HepG2 (cell line): ENCODE data around the gene RBP2. TPM values are rescaled to one million over a fixed set of nuclear protein-coding genes. Genes with fewer than 3 reads are reported as not detected.

Experiments
- ATAC-seq: fragments of 200-7000 bp; cut with Tn5 transposase; 3 replicates; pipeline ENCODE4 v1.9.1; 2020; ENCODE audit warnings: mild to moderate bottlenecking, moderate library complexity
- Bru-seq: library from RNA; stranded (reverse); fragments of 400-500 nt; gene quantifications from one replicate; lab custom pipeline; 2021; lab: Mats Ljungman, UMichigan
- BruChase-seq, 2 experiments: library from RNA; stranded (reverse); fragments of 400-500 nt; gene quantifications; one replicate each; lab custom pipeline; 2021; lab: Mats Ljungman, UMichigan
- BruUV-seq: library from RNA; stranded (reverse); fragments of 400-500 nt; replicated peaks from 2 replicates; lab custom pipeline; 2021; lab: Mats Ljungman, UMichigan
- CTCF ChIA-PET: fragments of 300-600 bp; formaldehyde crosslinking; extraction: SDS; loops from one replicate; lab custom pipeline; 2021; ENCODE audit warnings: low total read pairs, inconsistent platforms, low intra/inter-chr PET ratio; lab: Yijun Ruan, JAX
- POLR2A ChIA-PET: fragments of 350-600 bp; sonication (Branson Sonifier 250); formaldehyde crosslinking; loops from one replicate; lab custom pipeline; 2020; ENCODE audit warnings: antibody characterized with exemption, inconsistent platforms; lab: Yijun Ruan, JAX
- DNase-seq: peaks from one replicate; pipeline ENCODE4 v3.0.0-alpha.2; 2015; ENCODE audit warnings: low spot score
- FAIRE-seq: peaks from 3 replicates; lab custom pipeline; 2011; peaks lifted over from hg19 to GRCh38; lab: Jason Lieb, UNC
- H2AFZ ChIP-seq: one replicate; pipeline ENCODE4 v1.6.1; 2011; ENCODE audit warnings: low read length, inconsistent platforms
- H3K27ac ChIP-seq: fragments of 300-600 bp; 3 replicates; pipeline ENCODE4 v1.8.0; 2011; ENCODE audit warnings: mixed run types, mild to moderate bottlenecking, mixed read lengths, low read length, inconsistent platforms; ENCODE audit not compliant: insufficient read depth; ENCODE audit errors: extremely low read length
- H3K27me3 ChIP-seq, 2 experiments: fragments of 200-600 bp in 1 of 2; 2 replicates in 1 of 2; 3 replicates in 1 of 2; pipeline versions ENCODE4 v1.6.0 to v1.8.0; 2011; ENCODE audit warnings: low read length in 2 of 2, mild to moderate bottlenecking in 2 of 2, moderate library complexity in 2 of 2, inconsistent platforms in 1 of 2; ENCODE audit not compliant: insufficient read depth in 2 of 2, control insufficient read depth in 1 of 2
- H3K36me3 ChIP-seq, 2 experiments: fragments of 200-600 bp in 1 of 2; replicated peaks in 1 of 2; 2 replicates in 1 of 2; 3 replicates in 1 of 2; pipeline versions ENCODE4 v1.5.1 to v1.8.0; 2011; ENCODE audit warnings: low read length in 2 of 2, inconsistent platforms in 1 of 2; ENCODE audit not compliant: insufficient read depth in 2 of 2, control insufficient read depth in 1 of 2
- H3K4me1 ChIP-seq: 2 replicates; pipeline ENCODE4 v1.5.1; 2012; ENCODE audit warnings: low read length, inconsistent platforms; ENCODE audit not compliant: insufficient read depth
- H3K4me2 ChIP-seq: 2 replicates; pipeline ENCODE4 v1.6.0; 2011; ENCODE audit warnings: low read depth, low read length, inconsistent platforms
- H3K4me3 ChIP-seq, 3 experiments: fragments of 200-600 bp in 1 of 3; sonication (generic), shearing (Covaris generic) in 1 of 3; replicated peaks in 1 of 3; 2 replicates each; pipeline ENCODE4 v1.5.1; 2011 to 2016; ENCODE audit warnings: low read length in 3 of 3, inconsistent platforms in 2 of 3, low read depth in 2 of 3, mild to moderate bottlenecking in 2 of 3, control low read depth in 1 of 3, mixed read lengths in 1 of 3; ENCODE audit not compliant: insufficient read depth in 1 of 3
- H3K79me2 ChIP-seq: one replicate; pipeline ENCODE4 v1.6.1; 2011; ENCODE audit warnings: low read length, inconsistent platforms; ENCODE audit not compliant: insufficient read depth
- H3K9ac ChIP-seq: 2 replicates; pipeline ENCODE4 v1.6.0; 2011; ENCODE audit warnings: mild to moderate bottlenecking, low read depth, low read length, inconsistent platforms; ENCODE audit not compliant: insufficient read depth
- H3K9me3 ChIP-seq: 2 replicates; pipeline ENCODE4 v1.5.1; 2012; ENCODE audit warnings: mild to moderate bottlenecking, low read length
- H4K20me1 ChIP-seq: 2 replicates; pipeline ENCODE4 v1.6.0; 2011; ENCODE audit warnings: inconsistent platforms, mild to moderate bottlenecking, low read length, moderate library complexity; ENCODE audit not compliant: insufficient read depth
- HNF4A ChIP-seq: sonication (generic); formaldehyde crosslinking; IDR thresholded peaks from 2 replicates; pipeline ENCODE4 v1.4.0; 2020; ENCODE audit warnings: missing genetic modification reagents
- NFRKB ChIP-seq: fragments of 450-650 bp; IDR thresholded peaks from 2 replicates; pipeline ENCODE4 v1.6.1; 2017
- U2AF1 ChIP-seq: fragments of 200-400 bp; formaldehyde crosslinking; optimal IDR thresholded peaks from 2 replicates; pipeline ENCODE3; 2017; ENCODE audit warnings: mild to moderate bottlenecking, low read depth, low read length
- ZNF564 ChIP-seq: sonication (generic); formaldehyde crosslinking; IDR thresholded peaks from 2 replicates; pipeline ENCODE4 v1.8.1; 2023; ENCODE audit warnings: mild to moderate bottlenecking, missing genetic modification reagents
- ZNF670 ChIP-seq: sonication (generic); formaldehyde crosslinking; IDR thresholded peaks from 2 replicates; pipeline ENCODE4 v1.8.0; 2022; ENCODE audit warnings: mild to moderate bottlenecking, missing genetic modification reagents, borderline replicate concordance
- WGBS: methylation state at CpG from one replicate; pipeline ENCODE4 v1.1.6; 2017; ENCODE audit warnings: low lambda C conversion rate; 5-methylcytosine and 5-hydroxymethylcytosine counted together
- in situ Hi-C: cut with HindIII; loops from 2 replicates; pipeline ENCODE4 v1.10.0; 2017; ENCODE audit warnings: low pct_unique_long_range_greater_than_20kb; ENCODE audit not compliant: extremely low pct_ligation_motif_present
- intact Hi-C: fragments of 100-400 bp; cut with micrococcal nuclease; formaldehyde crosslinking; loops from one replicate; pipeline ENCODE4 v1.10.0; 2022; ENCODE audit not compliant: unreplicated experiment
- long read RNA-seq, 2 experiments: library from RNA in 1 of 2; library from polyadenylated mRNA in 1 of 2; stranded (forward) in 1 of 2; unstranded in 1 of 2; transcript quantifications; one replicate each; pipeline ENCODE4 v2.0.0, GENCODE V29; 2019 to 2022
- polyA minus RNA-seq, 3 experiments: library from RNA; depleted of rRNA, polyadenylated mRNA; stranded (reverse); fragments of >200 nt; gene quantifications; 2 replicates each; pipeline ENCODE4 v1.2.3, GENCODE V29; 2011; ENCODE audit warnings: low replicate concordance in 1 of 3
- polyA plus RNA-seq, 8 experiments: library from polyadenylated mRNA; depleted of rRNA in 3 of 8; stranded (reverse) in 7 of 8; unstranded in 1 of 8; fragments of >200 nt; fragmentation: Illumina TruSeq in 4 of 8; extraction: Trizol in 4 of 8; gene quantifications; 2 replicates each; pipeline versions ENCODE4 v1.2.1 to v1.2.3, GENCODE V29; 2011 to 2016; ENCODE audit warnings: low read depth in 4 of 8, missing spikeins in 1 of 8, mixed read lengths in 1 of 8; ENCODE audit not compliant: insufficient read depth in 1 of 8
- total RNA-seq, 5 experiments: library from RNA; depleted of rRNA; stranded (reverse); fragments of >200 nt; fragmentation: Illumina TruSeq; extraction: Trizol; gene quantifications; 2 replicates each; pipeline ENCODE4 v1.2.3, GENCODE V29; 2016; ENCODE audit warnings: low read depth in 1 of 5

RBP2 gene
- 2.5 TPM in 2 replicates for total RNA-seq (2016; rRNA removed; fragmentation: Illumina TruSeq; extraction: Trizol)
- 1.1 and 1.7 TPM in 2 replicates for total RNA-seq (2016; cell fraction: cytosol; rRNA removed; fragmentation: Illumina TruSeq; extraction: Trizol; ENCODE audit: low read depth)
- total RNA-seq (2016; cell fraction: insoluble cytoplasmic fraction; rRNA removed; fragmentation: Illumina TruSeq; extraction: Trizol), result 1.5 and 3.8 TPM in 2 replicates
- 1.3 and 1.7 TPM in 2 replicates for total RNA-seq (2016; cell fraction: membrane; rRNA removed; fragmentation: Illumina TruSeq; extraction: Trizol)
- 1.4 and 1.9 TPM in 2 replicates for total RNA-seq (2016; cell fraction: nucleus; rRNA removed; fragmentation: Illumina TruSeq; extraction: Trizol)
- 0.17 TPM in 1 of 2 replicates, not detected in the other for polyA plus RNA-seq (2011; rRNA removed)
- polyA plus RNA-seq (2011; cell fraction: cytosol; rRNA removed), result 0.21 and 0.88 TPM in 2 replicates
- not detected in 2 replicates for polyA plus RNA-seq (2011; cell fraction: nucleus; rRNA removed)
- polyA plus RNA-seq (2012), result 0.53 and 1.5 TPM in 2 replicates
- 1.5 and 2.0 TPM in 2 replicates for polyA plus RNA-seq (2016; cell fraction: cytosol; fragmentation: Illumina TruSeq; extraction: Trizol; ENCODE audit: low read depth)
- 4.0 and 5.3 TPM in 2 replicates for polyA plus RNA-seq (2016; cell fraction: insoluble cytoplasmic fraction; fragmentation: Illumina TruSeq; extraction: Trizol; ENCODE audit: low read depth)
- 1.2 and 3.3 TPM in 2 replicates for polyA plus RNA-seq (2016; cell fraction: membrane; fragmentation: Illumina TruSeq; extraction: Trizol; ENCODE audit: low read depth)
- 1.2 and 2.1 TPM in 2 replicates for polyA plus RNA-seq (2016; cell fraction: nucleus; fragmentation: Illumina TruSeq; extraction: Trizol; ENCODE audit: insufficient read depth, low read depth)
- not detected in 2 replicates for polyA minus RNA-seq (2011; rRNA and poly(A)+ RNA removed; ENCODE audit: low replicate concordance)
- polyA minus RNA-seq (2011; cell fraction: cytosol; rRNA and poly(A)+ RNA removed), result not detected in 2 replicates
- not detected in 2 replicates for polyA minus RNA-seq (2011; cell fraction: nucleus; rRNA and poly(A)+ RNA removed)
- Bru-seq, nascent RNA, result percentile 24 among the genes with signal in this experiment
- percentile 19 among the genes with signal in this experiment for BruChase-seq, experiment 1, labeled RNA remaining after a 6-hour chase
- BruChase-seq, experiment 2, labeled RNA remaining after a 2-hour chase, result percentile 18 among the genes with signal in this experiment
- long read RNA-seq, experiment 1, partial matches to known transcripts, result 0 of 1 reads
- long read RNA-seq, experiment 1, other reads (novel, unspliced or antisense), result 0 of 1 reads
- long read RNA-seq, experiment 2, transcript RBP2-201 (4 exons, 694 nt), result major isoform, 6 of 7 reads
- long read RNA-seq, experiment 2, partial matches to known transcripts, result 0 of 7 reads
- long read RNA-seq, experiment 2, other reads (novel, unspliced or antisense), result 1 of 7 reads

DNA sequence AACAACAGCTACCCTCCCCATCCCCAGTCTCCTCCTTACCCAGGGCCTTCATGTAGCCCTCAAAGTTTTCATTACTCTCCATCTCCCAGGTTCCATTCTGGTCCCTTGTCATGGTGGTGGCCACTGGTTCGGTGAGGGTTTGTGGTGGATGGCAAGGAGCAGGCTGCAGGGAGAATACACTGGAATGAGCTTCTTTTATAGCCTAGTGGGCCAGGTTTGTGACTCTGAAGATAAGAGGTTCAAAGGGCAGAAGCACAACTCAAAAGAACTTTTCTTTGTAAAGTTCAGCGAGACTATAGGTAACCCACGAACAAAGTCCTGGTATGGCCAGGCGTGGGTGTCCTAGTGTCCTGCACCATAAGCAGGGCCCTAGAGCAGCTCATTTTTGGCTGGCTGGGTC is at the start of gene RBP2:
Gene RBP2 (minus strand): TSS at position 169 of the 400 bp plus-strand sequence. CDS start 57 bp downstream, at position 112.
- no peaks in the 10 kb centered on the region for H4K20me1 ChIP-seq
- H3K27ac ChIP-seq, result no peak within 1 kb of the TSS
- no peaks in the 10 kb centered on the region for H3K27me3 ChIP-seq
- BruUV-seq, result no TSS peak
- no peak within 1 kb of the TSS for H3K9ac ChIP-seq
- peaks cover 24% of the 10 kb centered on the region for H3K4me1 ChIP-seq
- ChIA-PET POLR2A (no interaction called here), CTCF (no interaction called here)
- WGBS, result 0% methylated on average over 1 of the region's 4 CpGs
- H3K79me2 ChIP-seq, result no peaks in the 10 kb centered on the region
- ATAC-seq, result peak; percentile 57
- no peaks in the 10 kb centered on the region for H3K36me3 ChIP-seq
- no peak within 1 kb of the TSS for H2AFZ ChIP-seq
- in situ Hi-C loops (no loop called here), intact Hi-C loops (no loop called here)
- TF ChIP-seq ZNF564 (CRISPR knock-in tag) (no peak), NFRKB (no peak), ZNF670 (CRISPR knock-in tag) (no peak), U2AF1 (no peak), HNF4A (peak; percentile 25; the same call in 1 of the 2 replicates)
- peak within 1 kb of the TSS; percentile 39 for H3K4me2 ChIP-seq
- no peak for FAIRE-seq
- no peak for DNase-seq
- H3K9me3 ChIP-seq, result no peaks in the 10 kb centered on the region
- H3K4me3 ChIP-seq, result no peak within 1 kb of the TSS
